HepG2 (cell line): ENCODE measurements around the gene GNAL. TPM values are rescaled to one million over a fixed set of nuclear protein-coding genes. Genes with fewer than 3 reads are reported as not detected.

Experiments
- ATAC-seq: fragments of 200-7000 bp; cut with Tn5 transposase; 3 replicates; pipeline ENCODE4 v1.9.1; 2020; ENCODE audit warnings: mild to moderate bottlenecking, moderate library complexity
- BruUV-seq: library from RNA; stranded (reverse); fragments of 400-500 nt; replicated peaks from 2 replicates; lab custom pipeline; 2021; lab: Mats Ljungman, UMichigan
- CTCF ChIA-PET: fragments of 300-600 bp; formaldehyde crosslinking; extraction: SDS; loops from one replicate; lab custom pipeline; 2021; ENCODE audit warnings: low total read pairs, inconsistent platforms, low intra/inter-chr PET ratio; lab: Yijun Ruan, JAX
- POLR2A ChIA-PET: fragments of 350-600 bp; sonication (Branson Sonifier 250); formaldehyde crosslinking; loops from one replicate; lab custom pipeline; 2020; ENCODE audit warnings: antibody characterized with exemption, inconsistent platforms; lab: Yijun Ruan, JAX
- DNase-seq: peaks from one replicate; pipeline ENCODE4 v3.0.0-alpha.2; 2015; ENCODE audit warnings: low spot score
- FAIRE-seq: peaks from 3 replicates; lab custom pipeline; 2011; peaks lifted over from hg19 to GRCh38; lab: Jason Lieb, UNC
- H2AFZ ChIP-seq: one replicate; pipeline ENCODE4 v1.6.1; 2011; ENCODE audit warnings: low read length, inconsistent platforms
- H3K27ac ChIP-seq: fragments of 300-600 bp; 3 replicates; pipeline ENCODE4 v1.8.0; 2011; ENCODE audit warnings: mixed run types, mild to moderate bottlenecking, mixed read lengths, low read length, inconsistent platforms; ENCODE audit not compliant: insufficient read depth; ENCODE audit errors: extremely low read length
- H3K27me3 ChIP-seq, 2 experiments: fragments of 200-600 bp in 1 of 2; 2 replicates in 1 of 2; 3 replicates in 1 of 2; pipeline versions ENCODE4 v1.6.0 to v1.8.0; 2011; ENCODE audit warnings: low read length in 2 of 2, mild to moderate bottlenecking in 2 of 2, moderate library complexity in 2 of 2, inconsistent platforms in 1 of 2; ENCODE audit not compliant: insufficient read depth in 2 of 2, control insufficient read depth in 1 of 2
- H3K36me3 ChIP-seq, 2 experiments: fragments of 200-600 bp in 1 of 2; replicated peaks in 1 of 2; 2 replicates in 1 of 2; 3 replicates in 1 of 2; pipeline versions ENCODE4 v1.5.1 to v1.8.0; 2011; ENCODE audit warnings: low read length in 2 of 2, inconsistent platforms in 1 of 2; ENCODE audit not compliant: insufficient read depth in 2 of 2, control insufficient read depth in 1 of 2
- H3K4me1 ChIP-seq: 2 replicates; pipeline ENCODE4 v1.5.1; 2012; ENCODE audit warnings: low read length, inconsistent platforms; ENCODE audit not compliant: insufficient read depth
- H3K4me2 ChIP-seq: 2 replicates; pipeline ENCODE4 v1.6.0; 2011; ENCODE audit warnings: low read depth, low read length, inconsistent platforms
- H3K4me3 ChIP-seq, 3 experiments: fragments of 200-600 bp in 1 of 3; sonication (generic), shearing (Covaris generic) in 1 of 3; replicated peaks in 1 of 3; 2 replicates each; pipeline ENCODE4 v1.5.1; 2011 to 2016; ENCODE audit warnings: low read length in 3 of 3, inconsistent platforms in 2 of 3, low read depth in 2 of 3, mild to moderate bottlenecking in 2 of 3, control low read depth in 1 of 3, mixed read lengths in 1 of 3; ENCODE audit not compliant: insufficient read depth in 1 of 3
- H3K79me2 ChIP-seq: one replicate; pipeline ENCODE4 v1.6.1; 2011; ENCODE audit warnings: low read length, inconsistent platforms; ENCODE audit not compliant: insufficient read depth
- H3K9ac ChIP-seq: 2 replicates; pipeline ENCODE4 v1.6.0; 2011; ENCODE audit warnings: mild to moderate bottlenecking, low read depth, low read length, inconsistent platforms; ENCODE audit not compliant: insufficient read depth
- H3K9me3 ChIP-seq: 2 replicates; pipeline ENCODE4 v1.5.1; 2012; ENCODE audit warnings: mild to moderate bottlenecking, low read length
- H4K20me1 ChIP-seq: 2 replicates; pipeline ENCODE4 v1.6.0; 2011; ENCODE audit warnings: inconsistent platforms, mild to moderate bottlenecking, low read length, moderate library complexity; ENCODE audit not compliant: insufficient read depth
- BCL6 ChIP-seq: IDR thresholded peaks from 2 replicates; pipeline ENCODE4 v1.6.1; 2016; ENCODE audit warnings: missing genetic modification reagents, missing compliant biosample characterization
- CTCF ChIP-seq: sonication (generic); formaldehyde crosslinking; IDR thresholded peaks from 2 replicates; pipeline ENCODE4 v1.5.0; 2020; ENCODE audit warnings: mild to moderate bottlenecking, missing genetic modification reagents, moderate library complexity
- DZIP1 ChIP-seq: sonication (generic); formaldehyde crosslinking; IDR thresholded peaks from 2 replicates; pipeline ENCODE4 v1.5.0; 2020; ENCODE audit warnings: mild to moderate bottlenecking, missing genetic modification reagents
- ELF1 ChIP-seq: sonication (generic); formaldehyde crosslinking; IDR thresholded peaks from 2 replicates; pipeline ENCODE4 v1.4.0; 2020; ENCODE audit warnings: missing genetic modification reagents
- ELF3 ChIP-seq: IDR thresholded peaks from 2 replicates; pipeline ENCODE4 v1.6.1; 2016; ENCODE audit warnings: missing genetic modification reagents, missing compliant biosample characterization
- GATA4 ChIP-seq: sonication (generic); IDR thresholded peaks from 2 replicates; pipeline ENCODE4 v1.6.1; 2016; ENCODE audit warnings: antibody characterized with exemption, low read depth, borderline replicate concordance
- GATAD2A ChIP-seq: IDR thresholded peaks from 2 replicates; pipeline ENCODE4 v1.6.1; 2016
- KDM2A ChIP-seq: sonication (generic); formaldehyde crosslinking; IDR thresholded peaks from 2 replicates; pipeline ENCODE4 v1.4.0; 2020; ENCODE audit warnings: low read depth, missing genetic modification reagents, borderline replicate concordance
- RAD21 ChIP-seq: fragments of 450-650 bp; formaldehyde crosslinking; IDR thresholded peaks from 2 replicates; pipeline ENCODE4 v1.5.0; 2020; ENCODE audit warnings: mild to moderate bottlenecking
- SAP130 ChIP-seq: IDR thresholded peaks from 2 replicates; pipeline ENCODE4 v1.6.1; 2016; ENCODE audit warnings: low read depth
- SMC3 ChIP-seq: IDR thresholded peaks from 2 replicates; pipeline ENCODE4 v1.6.1; 2011; ENCODE audit warnings: low read length, improper control_type of control experiment
- SNAPC5 ChIP-seq: sonication (generic); formaldehyde crosslinking; IDR thresholded peaks from 2 replicates; pipeline ENCODE4 v1.8.1; 2023; ENCODE audit warnings: mild to moderate bottlenecking, missing genetic modification reagents, borderline replicate concordance
- STAG1 ChIP-seq: sonication (generic); formaldehyde crosslinking; IDR thresholded peaks from 2 replicates; pipeline ENCODE4 v1.4.0; 2020; ENCODE audit warnings: missing genetic modification reagents
- TCF7 ChIP-seq: sonication (generic); IDR thresholded peaks from 2 replicates; pipeline ENCODE4 v1.6.1; 2016; ENCODE audit warnings: antibody characterized with exemption, low read depth
- TEF ChIP-seq: sonication (generic); formaldehyde crosslinking; IDR thresholded peaks from 2 replicates; pipeline ENCODE4 v1.5.0; 2020; ENCODE audit warnings: missing genetic modification reagents
- WGBS: methylation state at CpG from one replicate; pipeline ENCODE4 v1.1.6; 2017; ENCODE audit warnings: low lambda C conversion rate; 5-methylcytosine and 5-hydroxymethylcytosine counted together
- in situ Hi-C: cut with HindIII; loops from 2 replicates; pipeline ENCODE4 v1.10.0; 2017; ENCODE audit warnings: low pct_unique_long_range_greater_than_20kb; ENCODE audit not compliant: extremely low pct_ligation_motif_present
- intact Hi-C: fragments of 100-400 bp; cut with micrococcal nuclease; formaldehyde crosslinking; loops from one replicate; pipeline ENCODE4 v1.10.0; 2022; ENCODE audit not compliant: unreplicated experiment
- polyA plus RNA-seq, 8 experiments: library from polyadenylated mRNA; depleted of rRNA in 3 of 8; stranded (reverse) in 7 of 8; unstranded in 1 of 8; fragments of >200 nt; fragmentation: Illumina TruSeq in 4 of 8; extraction: Trizol in 4 of 8; gene quantifications; 2 replicates each; pipeline versions ENCODE4 v1.2.1 to v1.2.3, GENCODE V29; 2011 to 2016; ENCODE audit warnings: low read depth in 4 of 8, missing spikeins in 1 of 8, mixed read lengths in 1 of 8; ENCODE audit not compliant: insufficient read depth in 1 of 8
- total RNA-seq, 5 experiments: library from RNA; depleted of rRNA; stranded (reverse); fragments of >200 nt; fragmentation: Illumina TruSeq; extraction: Trizol; gene quantifications; 2 replicates each; pipeline ENCODE4 v1.2.3, GENCODE V29; 2016; ENCODE audit warnings: low read depth in 1 of 5

Gene GNAL
- total and polyA plus RNA-seq, 2 of the 13 experiments (the other 11 are each of a cell fraction or from before 2014, with no cell fraction given): 0.87 to 1.4 TPM

- no peak for ATAC-seq
- H3K36me3 ChIP-seq: no peaks in the 10 kb centered on the region
- CTCF ChIA-PET: no interaction called here
- H3K9ac ChIP-seq: no peak overlapping the region
- FAIRE-seq: no peak
- H3K79me2 ChIP-seq: no peaks in the 10 kb centered on the region
- no peak overlapping the region for H2AFZ ChIP-seq
- no peak for DNase-seq
- in situ Hi-C loops (no loop called here), intact Hi-C loops (no loop called here)
- no peak overlapping the region for H3K4me2 ChIP-seq
- H4K20me1 ChIP-seq: no peaks in the 10 kb centered on the region
- H3K4me1 ChIP-seq: no peaks in the 10 kb centered on the region
- H3K27ac ChIP-seq: no peak overlapping the region
- H3K9me3 ChIP-seq: no peaks in the 10 kb centered on the region
- peaks cover 0 to 4% of the 10 kb centered on the region in 2 experiments; a peak in 1 of 5 replicates for H3K27me3 ChIP-seq
- TF ChIP-seq TCF7 (no peak), BCL6 (CRISPR knock-in tag) (peak; percentile 43), GATA4 (no peak), SNAPC5 (CRISPR knock-in tag) (no peak)
- POLR2A ChIA-PET: no interaction called here
- 14% methylated on average over 5 of the region's 5 CpGs for WGBS
- no TSS peak for BruUV-seq
- H3K4me3 ChIP-seq: no peak overlapping the region
Measured at GRCh38 chr18:11823545-11823944, 134.5 kb downstream of the GNAL start.

- H3K4me2 ChIP-seq: no peak overlapping the region
- peak; percentile 58; the same call in 1 of the 2 replicates for TF ChIP-seq KDM2A (CRISPR knock-in tag)
- TF ChIP-seq ELF3 (CRISPR knock-in tag): peak; percentile 81; the same call in 1 of the 2 replicates
- TF ChIP-seq DZIP1 (CRISPR knock-in tag): no peak
- peak; percentile 87 for TF ChIP-seq STAG1 (CRISPR knock-in tag)
- peak; percentile 80 for TF ChIP-seq ELF1 (CRISPR knock-in tag)
- TF ChIP-seq TEF (CRISPR knock-in tag): no peak
- peak; percentile 33; the same call in 1 of the 2 replicates for TF ChIP-seq SAP130
- peak; percentile 83 for TF ChIP-seq RAD21 (CRISPR knock-in tag)
- 0 out of 2 replicates have a peak, but pooled peaks have one; percentile 13 for TF ChIP-seq GATAD2A (CRISPR knock-in tag)
- peak; percentile 82 for TF ChIP-seq CTCF (CRISPR knock-in tag)
- TF ChIP-seq SMC3: peak; percentile 79
- DNase-seq (peak; percentile 34), FAIRE-seq (peak; percentile 54), ATAC-seq (peak; percentile 94)
- H2AFZ ChIP-seq: no peak overlapping the region
- WGBS: 56% methylated on average over 9 of the region's 12 CpGs
- in situ Hi-C loops (loop anchor here (5.0 kb wide), 1 partner anchor 45 kb away; no protein-coding TSS in a partner anchor), intact Hi-C loops (loop anchor here (1.0 to 2.0 kb wide), 2 partner anchors 45 to 212 kb away; no protein-coding TSS in a partner anchor)
- no peaks in the 10 kb centered on the region for H3K4me1 ChIP-seq
- BruUV-seq: no TSS peak
- H3K27ac ChIP-seq: no peak overlapping the region
- H3K36me3 ChIP-seq: no peaks in the 10 kb centered on the region
- POLR2A ChIA-PET: interaction anchor here (0.7 kb wide), 1 partner anchor 24 kb away, joined by 3 read pairs; the partner anchor contains the start of gene CHMP1B
- no peak overlapping the region for H3K9ac ChIP-seq
- no peak overlapping the region for H3K4me3 ChIP-seq
- H3K27me3 ChIP-seq: no peaks in the 10 kb centered on the region
- CTCF ChIA-PET: interaction anchor here (1.5 kb wide), 2 partner anchors 46 to 169 kb away, joined by 6 to 14 read pairs; no protein-coding TSS in a partner anchor
- no peaks in the 10 kb centered on the region for H3K9me3 ChIP-seq
- H4K20me1 ChIP-seq: no peaks in the 10 kb centered on the region
- H3K79me2 ChIP-seq: no peaks in the 10 kb centered on the region
Measured at GRCh38 chr18:11826836-11827235, 137.8 kb downstream of the GNAL start.
